Measurements from ENCODE around the gene ZNF737. TPM values are rescaled to one million over a fixed set of nuclear protein-coding genes. Genes with fewer than 3 reads are reported as not detected.

Gene ZNF737
- total RNA-seq (2016; rRNA removed; fragmentation: Illumina TruSeq; extraction: Trizol) (5.0 and 6.2 TPM in 2 replicates), polyA plus RNA-seq (2011; rRNA removed) (2.0 and 2.3 TPM in 2 replicates), polyA minus RNA-seq (2011; rRNA and poly(A)+ RNA removed; ENCODE audit: low replicate concordance) (9.7 TPM in 1 of 2 replicates, not detected in the other), Bru-seq, nascent RNA (percentile 65 among the genes with signal in this experiment), BruChase-seq, experiment 1, labeled RNA remaining after a 6-hour chase (percentile 52 among the genes with signal in this experiment), BruChase-seq, experiment 2, labeled RNA remaining after a 2-hour chase (percentile 61 among the genes with signal in this experiment)
- 0.79 and 1.0 TPM in 2 replicates for total RNA-seq (2016; cell fraction: cytosol; rRNA removed; fragmentation: Illumina TruSeq; extraction: Trizol; ENCODE audit: low read depth)
- 4.8 and 7.1 TPM in 2 replicates for total RNA-seq (2016; cell fraction: insoluble cytoplasmic fraction; rRNA removed; fragmentation: Illumina TruSeq; extraction: Trizol)
- total RNA-seq (2016; cell fraction: membrane; rRNA removed; fragmentation: Illumina TruSeq; extraction: Trizol): 1.9 and 2.2 TPM in 2 replicates
- total RNA-seq (2016; cell fraction: nucleus; rRNA removed; fragmentation: Illumina TruSeq; extraction: Trizol): 6.7 and 7.2 TPM in 2 replicates
- 1.5 and 1.8 TPM in 2 replicates for polyA plus RNA-seq (2011; cell fraction: cytosol; rRNA removed)
- 2.5 and 4.7 TPM in 2 replicates for polyA plus RNA-seq (2011; cell fraction: nucleus; rRNA removed)
- 2.9 and 3.0 TPM in 2 replicates for polyA plus RNA-seq (2012)
- polyA plus RNA-seq (2016; cell fraction: cytosol; fragmentation: Illumina TruSeq; extraction: Trizol; ENCODE audit: low read depth): 0.18 TPM in 1 of 2 replicates, not detected in the other
- polyA plus RNA-seq (2016; cell fraction: insoluble cytoplasmic fraction; fragmentation: Illumina TruSeq; extraction: Trizol; ENCODE audit: low read depth): 3.0 and 4.0 TPM in 2 replicates
- 0.57 and 0.83 TPM in 2 replicates for polyA plus RNA-seq (2016; cell fraction: membrane; fragmentation: Illumina TruSeq; extraction: Trizol; ENCODE audit: low read depth)
- polyA plus RNA-seq (2016; cell fraction: nucleus; fragmentation: Illumina TruSeq; extraction: Trizol; ENCODE audit: insufficient read depth, low read depth): 2.5 and 6.7 TPM in 2 replicates
- polyA minus RNA-seq (2011; cell fraction: cytosol; rRNA and poly(A)+ RNA removed): 1.9 and 2.2 TPM in 2 replicates
- 21.0 and 24.2 TPM in 2 replicates for polyA minus RNA-seq (2011; cell fraction: nucleus; rRNA and poly(A)+ RNA removed)
- long read RNA-seq, experiment 1: 0 reads
- long read RNA-seq, experiment 2, partial matches to known transcripts: 0 of 2 reads
- long read RNA-seq, experiment 2, other reads (novel, unspliced or antisense): 2 of 2 reads

DNA sequence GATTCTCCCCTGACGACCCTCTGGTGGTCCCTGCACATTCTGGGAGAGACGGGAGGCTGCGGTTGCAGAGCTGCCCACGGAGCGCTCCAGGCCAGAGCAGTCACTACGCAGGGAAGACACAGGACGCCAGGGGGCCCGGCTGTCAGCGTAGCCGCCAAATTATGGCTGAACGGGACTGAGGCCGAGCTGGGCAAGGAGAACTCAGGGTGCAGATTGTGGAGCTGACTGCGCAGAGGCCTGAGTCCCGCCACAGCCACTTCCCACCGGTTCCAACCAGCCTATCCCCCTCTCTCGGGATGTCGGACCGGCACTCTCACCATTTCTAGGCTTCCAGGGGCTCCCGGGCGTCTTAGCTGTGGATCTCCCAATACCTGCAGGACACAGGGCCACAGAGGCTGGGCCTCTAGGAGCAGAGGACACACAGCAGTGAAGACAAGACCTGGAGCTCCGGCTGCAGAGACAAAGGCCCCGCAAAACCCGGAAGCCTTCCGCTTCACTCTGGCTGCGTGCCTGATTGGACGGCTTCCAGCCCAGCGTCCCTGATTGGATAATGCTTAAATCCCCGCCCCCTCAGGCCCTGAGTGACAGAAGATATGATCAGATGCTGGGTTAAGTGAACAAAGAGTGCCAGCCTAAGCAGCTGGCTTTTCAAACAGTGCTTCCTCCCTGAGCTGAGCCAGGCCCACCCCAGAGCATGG is at the start of gene ZNF737:
Gene ZNF737 (minus strand): TSS at position 461 of the 698 bp plus-strand sequence. CDS start 141 bp downstream, at position 320.
- in situ Hi-C loops (cut with HindIII; ENCODE audit: extremely low pct_ligation_motif_present, low pct_unique_long_range_greater_than_20kb) (loop anchor here (25.0 kb wide), 1 partner anchor 1003 kb away; no protein-coding TSS in a partner anchor), intact Hi-C loops (cut with micrococcal nuclease; ENCODE audit: unreplicated experiment) (no loop called here)
- 0% methylated on average over 6 of the region's 28 CpGs for WGBS (ENCODE audit: low lambda C conversion rate)
- Histone ChIP-seq H3K79me2 (ENCODE audit: insufficient read depth, low read length) (no peaks in the 10 kb centered on the region), H2AFZ (ENCODE audit: low read length) (peak within 1 kb of the TSS; percentile 69), H3K9me3 (ENCODE audit: low read length) (peaks cover 16% of the 10 kb centered on the region), H4K20me1 (ENCODE audit: insufficient read depth, low read length) (no peaks in the 10 kb centered on the region), H3K4me2 (ENCODE audit: low read depth, low read length) (peak within 1 kb of the TSS; percentile 73), H3K27me3 (ENCODE audit: control insufficient read depth in 1 of 2, insufficient read depth in 2 of 2, low read length in 2 of 2) (no peaks in the 10 kb centered on the region), H3K27ac (ENCODE audit: extremely low read length, insufficient read depth, low read length) (peak within 1 kb of the TSS; percentile 82), H3K9ac (ENCODE audit: insufficient read depth, low read depth, low read length) (peak within 1 kb of the TSS; percentile 81), H3K4me1 (ENCODE audit: insufficient read depth, low read length) (no peaks in the 10 kb centered on the region), H3K36me3 (replicated peaks in 1 of 2; ENCODE audit: control insufficient read depth in 1 of 2, insufficient read depth in 2 of 2, low read length in 2 of 2) (no peaks in the 10 kb centered on the region), H3K4me3 (replicated peaks in 1 of 3; ENCODE audit: insufficient read depth in 1 of 3, low read depth in 2 of 3, low read length in 3 of 3) (peak within 1 kb of the TSS; percentile 76 to 80 (median 76))
- peak; percentile 94 for DNase-seq (ENCODE audit: low spot score)
- TSS peak; percentile 86 for BruUV-seq (replicated peaks)
- POLR2A ChIA-PET: interaction anchor here (0.7 to 1.8 kb wide), 11 partner anchors 47 to 1202 kb away, joined by 3 to 16 read pairs (median 4); partner anchors contain the start of genes ZNF100, ZNF253, ZNF429 and ZNF431
- peak; percentile 73 for FAIRE-seq
- peak; percentile 96 for ATAC-seq
- CTCF ChIA-PET (ENCODE audit: low intra/inter-chr PET ratio, low total read pairs): no interaction called here
- TF ChIP-seq POGZ (CRISPR knock-in tag; IDR thresholded peaks at IDR 0.05) (peak; percentile 88), SCMH1 (CRISPR knock-in tag; IDR thresholded peaks at IDR 0.05; ENCODE audit: borderline replicate concordance) (no peak), ZNF543 (CRISPR knock-in tag; IDR thresholded peaks at IDR 0.05) (peak; percentile 47; the same call in 1 of the 2 replicates), ZNF343 (CRISPR knock-in tag; IDR thresholded peaks at IDR 0.05) (no peak), MBD4 (IDR thresholded peaks at IDR 0.05; ENCODE audit: borderline replicate concordance, low read length) (no peak)
- TF ChIP-seq, protein P1, sequence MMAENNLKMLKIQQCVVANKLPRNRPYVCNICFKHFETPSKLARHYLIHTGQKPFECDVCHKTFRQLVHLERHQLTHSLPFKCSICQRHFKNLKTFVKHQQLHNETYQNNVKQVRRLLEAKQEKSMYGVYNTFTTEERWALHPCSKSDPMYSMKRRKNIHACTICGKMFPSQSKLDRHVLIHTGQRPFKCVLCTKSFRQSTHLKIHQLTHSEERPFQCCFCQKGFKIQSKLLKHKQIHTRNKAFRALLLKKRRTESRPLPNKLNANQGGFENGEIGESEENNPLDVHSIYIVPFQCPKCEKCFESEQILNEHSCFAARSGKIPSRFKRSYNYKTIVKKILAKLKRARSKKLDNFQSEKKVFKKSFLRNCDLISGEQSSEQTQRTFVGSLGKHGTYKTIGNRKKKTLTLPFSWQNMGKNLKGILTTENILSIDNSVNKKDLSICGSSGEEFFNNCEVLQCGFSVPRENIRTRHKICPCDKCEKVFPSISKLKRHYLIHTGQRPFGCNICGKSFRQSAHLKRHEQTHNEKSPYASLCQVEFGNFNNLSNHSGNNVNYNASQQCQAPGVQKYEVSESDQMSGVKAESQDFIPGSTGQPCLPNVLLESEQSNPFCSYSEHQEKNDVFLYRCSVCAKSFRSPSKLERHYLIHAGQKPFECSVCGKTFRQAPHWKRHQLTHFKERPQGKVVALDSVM (CRISPR knock-in tag; IDR thresholded peaks at IDR 0.05): peak; percentile 84
- TF ChIP-seq, protein P2, sequence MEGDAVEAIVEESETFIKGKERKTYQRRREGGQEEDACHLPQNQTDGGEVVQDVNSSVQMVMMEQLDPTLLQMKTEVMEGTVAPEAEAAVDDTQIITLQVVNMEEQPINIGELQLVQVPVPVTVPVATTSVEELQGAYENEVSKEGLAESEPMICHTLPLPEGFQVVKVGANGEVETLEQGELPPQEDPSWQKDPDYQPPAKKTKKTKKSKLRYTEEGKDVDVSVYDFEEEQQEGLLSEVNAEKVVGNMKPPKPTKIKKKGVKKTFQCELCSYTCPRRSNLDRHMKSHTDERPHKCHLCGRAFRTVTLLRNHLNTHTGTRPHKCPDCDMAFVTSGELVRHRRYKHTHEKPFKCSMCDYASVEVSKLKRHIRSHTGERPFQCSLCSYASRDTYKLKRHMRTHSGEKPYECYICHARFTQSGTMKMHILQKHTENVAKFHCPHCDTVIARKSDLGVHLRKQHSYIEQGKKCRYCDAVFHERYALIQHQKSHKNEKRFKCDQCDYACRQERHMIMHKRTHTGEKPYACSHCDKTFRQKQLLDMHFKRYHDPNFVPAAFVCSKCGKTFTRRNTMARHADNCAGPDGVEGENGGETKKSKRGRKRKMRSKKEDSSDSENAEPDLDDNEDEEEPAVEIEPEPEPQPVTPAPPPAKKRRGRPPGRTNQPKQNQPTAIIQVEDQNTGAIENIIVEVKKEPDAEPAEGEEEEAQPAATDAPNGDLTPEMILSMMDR (CRISPR knock-in tag; IDR thresholded peaks at IDR 0.05): peak; percentile 65
- TF ChIP-seq, protein P3, sequence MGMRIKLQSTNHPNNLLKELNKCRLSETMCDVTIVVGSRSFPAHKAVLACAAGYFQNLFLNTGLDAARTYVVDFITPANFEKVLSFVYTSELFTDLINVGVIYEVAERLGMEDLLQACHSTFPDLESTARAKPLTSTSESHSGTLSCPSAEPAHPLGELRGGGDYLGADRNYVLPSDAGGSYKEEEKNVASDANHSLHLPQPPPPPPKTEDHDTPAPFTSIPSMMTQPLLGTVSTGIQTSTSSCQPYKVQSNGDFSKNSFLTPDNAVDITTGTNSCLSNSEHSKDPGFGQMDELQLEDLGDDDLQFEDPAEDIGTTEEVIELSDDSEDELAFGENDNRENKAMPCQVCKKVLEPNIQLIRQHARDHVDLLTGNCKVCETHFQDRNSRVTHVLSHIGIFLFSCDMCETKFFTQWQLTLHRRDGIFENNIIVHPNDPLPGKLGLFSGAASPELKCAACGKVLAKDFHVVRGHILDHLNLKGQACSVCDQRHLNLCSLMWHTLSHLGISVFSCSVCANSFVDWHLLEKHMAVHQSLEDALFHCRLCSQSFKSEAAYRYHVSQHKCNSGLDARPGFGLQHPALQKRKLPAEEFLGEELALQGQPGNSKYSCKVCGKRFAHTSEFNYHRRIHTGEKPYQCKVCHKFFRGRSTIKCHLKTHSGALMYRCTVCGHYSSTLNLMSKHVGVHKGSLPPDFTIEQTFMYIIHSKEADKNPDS (CRISPR knock-in tag; IDR thresholded peaks at IDR 0.05): no peak

All from HepG2 (cell line).